Vagina (tissue), 2 donors: ENCODE results near the gene PARVA. TPM values are rescaled to one million over a fixed set of nuclear protein-coding genes. Genes with fewer than 3 reads are reported as not detected.

Source experiments
- DNase-seq, 2 donors: peaks; one replicate each; pipeline ENCODE4 v3.0.0-alpha.2; 2017; ENCODE audit errors: extremely low spot score in 2 of 2
- H3K27ac ChIP-seq: fragments of 200-600 bp; sonication (generic); one replicate; pipeline ENCODE4 v1.5.1; 2019
- H3K27me3 ChIP-seq: fragments of 200-600 bp; sonication (generic); one replicate; pipeline ENCODE4 v1.5.1; 2019
- H3K36me3 ChIP-seq, 2 donors: fragments of 200-600 bp; sonication (generic); one replicate each; pipeline ENCODE4 v1.5.1; 2017 to 2019
- H3K4me1 ChIP-seq: fragments of 200-600 bp; sonication (generic); one replicate; pipeline ENCODE4 v1.5.1; 2019
- H3K4me3 ChIP-seq, 2 donors: fragments of 200-600 bp; sonication (generic); 1 replicate in 1 of 2; 2 replicates in 1 of 2; pipeline ENCODE4 v1.5.1; 2016 to 2019
- H3K9me3 ChIP-seq: fragments of 200-600 bp; sonication (generic); one replicate; pipeline ENCODE4 v1.5.1; 2019
- CTCF ChIP-seq, 3 experiments: fragments of 450-650 bp in 2 of 3; fragments of 200-600 bp in 1 of 3; sonication (generic) in 1 of 3; IDR thresholded peaks; one replicate each; pipeline ENCODE4 v1.5.1; 2017 to 2019; ENCODE audit warnings: antibody characterized with exemption in 3 of 3, mild to moderate bottlenecking in 2 of 3, moderate library complexity in 2 of 3
- POLR2A ChIP-seq, 2 donors: fragments of 450-650 bp; IDR thresholded peaks; one replicate each; pipeline ENCODE4 v1.6.1; 2017; ENCODE audit warnings: antibody characterized with exemption in 2 of 2, mild to moderate bottlenecking in 2 of 2, moderate library complexity in 2 of 2
- POLR2AphosphoS5 ChIP-seq, 2 donors: sonication (generic); formaldehyde crosslinking; IDR thresholded peaks; one replicate each; pipeline ENCODE4 v1.9.0; 2017; ENCODE audit warnings: antibody characterized with exemption in 2 of 2, mild to moderate bottlenecking in 2 of 2, low read depth in 1 of 2; ENCODE audit not compliant: insufficient read depth in 1 of 2
- intact Hi-C: fragments of 100-400 bp; cut with DNase I; formaldehyde crosslinking; loops from one replicate; pipeline ENCODE4 v1.15.1; 2023
- total RNA-seq: library from RNA; depleted of rRNA; stranded (reverse); fragments of >200 nt; gene quantifications from one replicate; pipeline ENCODE4 v1.2.3, GENCODE V29; 2016

The PARVA gene
- total RNA-seq, 1 donor from 2014 or later = 51.1 TPM

GRCh38 chr11:12461516-12461915, 84.1 kb downstream of the PARVA start:
- H3K4me1 ChIP-seq = peaks cover 39% of the 10 kb centered on the region
- intact Hi-C loops = no loop called here
- no peak overlapping the region for H3K27ac ChIP-seq
- H3K36me3 ChIP-seq = no peaks in the 10 kb centered on the region
- no peaks in the 10 kb centered on the region for H3K27me3 ChIP-seq
- DNase-seq = no peak
- H3K4me3 ChIP-seq = no peak overlapping the region
- no peak for TF ChIP-seq POLR2AphosphoS5 (IDR thresholded peaks at IDR 0.05; ENCODE audit: insufficient read depth in 1 of 2, low read depth in 1 of 2)
- TF ChIP-seq POLR2A (IDR thresholded peaks at IDR 0.05) = no peak
- TF ChIP-seq CTCF (IDR thresholded peaks at IDR 0.05) = no peak
- H3K9me3 ChIP-seq = peaks cover 3% of the 10 kb centered on the region

GRCh38 chr11:12464303-12464702, 86.9 kb downstream of the PARVA start:
- H3K27ac ChIP-seq = no peak overlapping the region
- peaks cover 18% of the 10 kb centered on the region for H3K4me1 ChIP-seq
- TF ChIP-seq POLR2AphosphoS5 (IDR thresholded peaks at IDR 0.05; ENCODE audit: insufficient read depth in 1 of 2, low read depth in 1 of 2) (no peak), POLR2A (IDR thresholded peaks at IDR 0.05) (no peak), CTCF (IDR thresholded peaks at IDR 0.05) (no peak)
- no peaks in the 10 kb centered on the region for H3K36me3 ChIP-seq
- DNase-seq = no peak
- intact Hi-C loops = no loop called here
- no peaks in the 10 kb centered on the region for H3K27me3 ChIP-seq
- H3K9me3 ChIP-seq = peaks cover 3% of the 10 kb centered on the region
- H3K4me3 ChIP-seq = no peak overlapping the region

- Histone ChIP-seq H3K36me3 (no peaks in the 10 kb centered on the region), H3K27ac (no peak overlapping the region), H3K9me3 (peaks cover 3% of the 10 kb centered on the region), H3K4me3 (no peak overlapping the region), H3K4me1 (peaks cover 17% of the 10 kb centered on the region), H3K27me3 (no peaks in the 10 kb centered on the region)
- DNase-seq = no peak
- intact Hi-C loops = no loop called here
- TF ChIP-seq POLR2A (IDR thresholded peaks at IDR 0.05) (no peak), CTCF (IDR thresholded peaks at IDR 0.05) (no peak), POLR2AphosphoS5 (IDR thresholded peaks at IDR 0.05; ENCODE audit: insufficient read depth in 1 of 2, low read depth in 1 of 2) (no peak)
Measured at GRCh38 chr11:12465332-12465731, 88.0 kb downstream of the PARVA start.

GRCh38 chr11:12467610-12468009, 90.2 kb downstream of the PARVA start:
- Histone ChIP-seq H3K4me3 (no peak overlapping the region), H3K36me3 (no peaks in the 10 kb centered on the region), H3K4me1 (peaks cover 31% of the 10 kb centered on the region), H3K9me3 (peaks cover 3% of the 10 kb centered on the region), H3K27me3 (no peaks in the 10 kb centered on the region), H3K27ac (no peak overlapping the region)
- DNase-seq = no peak
- no peak for TF ChIP-seq CTCF (IDR thresholded peaks at IDR 0.05)
- no peak for TF ChIP-seq POLR2A (IDR thresholded peaks at IDR 0.05)
- no peak for TF ChIP-seq POLR2AphosphoS5 (IDR thresholded peaks at IDR 0.05; ENCODE audit: insufficient read depth in 1 of 2, low read depth in 1 of 2)
- intact Hi-C loops = no loop called here

- TF ChIP-seq POLR2A (IDR thresholded peaks at IDR 0.05) (no peak), POLR2AphosphoS5 (IDR thresholded peaks at IDR 0.05; ENCODE audit: insufficient read depth in 1 of 2, low read depth in 1 of 2) (peak in 1 of 2 donors; percentile 68), CTCF (IDR thresholded peaks at IDR 0.05) (no peak)
- peaks cover 41% of the 10 kb centered on the region for H3K4me1 ChIP-seq
Measured at GRCh38 chr11:12469451-12469850, 92.1 kb downstream of the PARVA start.

More at GRCh38 chr11:12469451-12469850, 92.1 kb downstream of the PARVA start:
- intact Hi-C loops = no loop called here
- peaks cover 0 to 7% of the 10 kb centered on the region in 2 donors for H3K36me3 ChIP-seq
- DNase-seq = no peak
- peak overlapping the region; percentile 70 for H3K27ac ChIP-seq
- peak overlapping the region; percentile 8 to 17 for H3K4me3 ChIP-seq
- no peaks in the 10 kb centered on the region for H3K27me3 ChIP-seq
- no peaks in the 10 kb centered on the region for H3K9me3 ChIP-seq
